ENCODE data around the gene AGER.
A peak's percentile ranks its signal among the peaks of the same experiment; 100 is the strongest.

AGER gene

DNA sequence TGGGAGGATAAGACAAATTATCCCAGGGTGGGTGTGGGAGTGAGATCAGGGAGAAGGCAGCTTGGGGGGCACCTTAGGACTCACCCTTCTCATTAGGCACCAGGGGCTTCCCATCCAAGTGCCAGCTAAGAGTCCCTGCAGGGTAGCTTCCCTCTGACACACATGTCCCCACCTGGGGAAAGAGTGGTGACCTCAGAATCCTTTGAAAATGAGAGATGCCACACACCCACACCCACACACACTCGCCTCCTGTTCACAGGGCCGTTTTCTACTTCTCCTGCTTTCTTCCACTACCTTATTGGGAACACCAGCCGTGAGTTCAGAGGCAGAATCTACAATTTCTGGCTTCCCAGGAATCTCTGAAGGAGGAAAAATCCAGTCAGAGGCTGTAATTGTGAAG lies 1.0 kb downstream of the AGER start:
- TF ChIP-seq, protein P1, sequence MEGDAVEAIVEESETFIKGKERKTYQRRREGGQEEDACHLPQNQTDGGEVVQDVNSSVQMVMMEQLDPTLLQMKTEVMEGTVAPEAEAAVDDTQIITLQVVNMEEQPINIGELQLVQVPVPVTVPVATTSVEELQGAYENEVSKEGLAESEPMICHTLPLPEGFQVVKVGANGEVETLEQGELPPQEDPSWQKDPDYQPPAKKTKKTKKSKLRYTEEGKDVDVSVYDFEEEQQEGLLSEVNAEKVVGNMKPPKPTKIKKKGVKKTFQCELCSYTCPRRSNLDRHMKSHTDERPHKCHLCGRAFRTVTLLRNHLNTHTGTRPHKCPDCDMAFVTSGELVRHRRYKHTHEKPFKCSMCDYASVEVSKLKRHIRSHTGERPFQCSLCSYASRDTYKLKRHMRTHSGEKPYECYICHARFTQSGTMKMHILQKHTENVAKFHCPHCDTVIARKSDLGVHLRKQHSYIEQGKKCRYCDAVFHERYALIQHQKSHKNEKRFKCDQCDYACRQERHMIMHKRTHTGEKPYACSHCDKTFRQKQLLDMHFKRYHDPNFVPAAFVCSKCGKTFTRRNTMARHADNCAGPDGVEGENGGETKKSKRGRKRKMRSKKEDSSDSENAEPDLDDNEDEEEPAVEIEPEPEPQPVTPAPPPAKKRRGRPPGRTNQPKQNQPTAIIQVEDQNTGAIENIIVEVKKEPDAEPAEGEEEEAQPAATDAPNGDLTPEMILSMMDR (IDR thresholded peaks at IDR 0.05), result no peak
- no peak overlapping the region for H3K4me3 ChIP-seq
- H3K27ac ChIP-seq, result peak overlapping the region in 1 of 2 donors; percentile 54
- DNase-seq (ENCODE audit: low spot score), result no peak

DNA sequence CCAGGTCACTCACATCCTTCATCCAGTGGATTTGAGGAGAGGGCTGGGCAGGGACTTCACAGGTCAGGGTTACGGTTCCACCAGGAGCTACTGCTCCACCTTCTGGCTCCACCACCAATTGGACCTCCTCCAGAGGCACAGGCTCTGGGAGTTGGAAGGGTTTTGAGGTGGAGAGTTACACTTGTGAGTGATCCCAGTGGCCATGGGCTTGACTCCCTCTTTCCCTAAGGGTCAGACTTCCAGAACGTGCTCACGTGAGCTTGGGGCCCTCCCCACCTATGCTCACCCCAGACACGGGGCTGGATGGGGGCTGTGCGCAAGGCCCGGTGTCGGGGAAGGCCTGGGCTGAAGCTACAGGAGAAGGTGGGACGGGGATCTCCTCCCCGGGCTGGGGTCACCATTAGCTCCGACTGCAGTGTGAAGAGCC lies 1.5 kb downstream of the AGER start:
- TF ChIP-seq, protein P1 (IDR thresholded peaks at IDR 0.05), result no peak
- DNase-seq (ENCODE audit: low spot score), result no peak
- Histone ChIP-seq H3K4me3 (no peak overlapping the region), H3K27ac (peak overlapping the region in 1 of 2 donors; percentile 54)

- peak overlapping the region in 1 of 2 donors; percentile 54 for H3K27ac ChIP-seq
- H3K4me3 ChIP-seq, result no peak overlapping the region
- TF ChIP-seq, protein P1 (IDR thresholded peaks at IDR 0.05), result no peak
- no peak for DNase-seq (ENCODE audit: low spot score)
These were observed 2.0 kb downstream of the AGER start for GRCh38 chr6:32181915-32182529.

DNA sequence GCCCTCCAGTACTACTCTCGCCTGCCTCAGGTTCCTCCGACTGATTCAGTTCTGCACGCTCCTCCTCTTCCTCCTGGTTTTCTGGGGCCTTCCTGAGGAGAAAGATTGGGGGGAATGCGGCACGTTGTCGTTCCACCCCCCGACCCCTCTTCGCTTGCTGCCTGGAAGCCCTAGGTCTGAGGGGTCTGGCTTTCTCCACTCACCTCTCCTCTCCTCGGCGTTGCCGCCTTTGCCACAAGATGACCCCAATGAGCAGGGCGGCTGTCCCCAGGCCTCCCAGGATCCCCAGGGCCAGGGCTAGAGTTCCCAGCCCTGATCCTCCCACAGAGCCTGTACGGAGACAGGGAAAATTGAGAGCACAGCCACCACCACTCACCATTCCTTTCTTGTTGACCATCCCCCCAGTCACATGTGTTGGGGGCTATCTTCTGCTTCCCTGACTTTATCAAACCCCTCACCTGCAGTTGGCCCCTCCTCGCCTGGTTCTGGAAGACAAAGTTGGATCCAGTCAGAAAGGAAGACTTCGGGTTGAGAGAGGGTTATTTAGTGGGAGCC lies 2.8 kb downstream of the AGER start:
- Histone ChIP-seq H3K4me3 (no peak overlapping the region), H3K27ac (peak overlapping the region in 1 of 2 donors; percentile 54)
- DNase-seq (ENCODE audit: low spot score), result no peak
- TF ChIP-seq, protein P1 (IDR thresholded peaks at IDR 0.05), result no peak

DNA sequence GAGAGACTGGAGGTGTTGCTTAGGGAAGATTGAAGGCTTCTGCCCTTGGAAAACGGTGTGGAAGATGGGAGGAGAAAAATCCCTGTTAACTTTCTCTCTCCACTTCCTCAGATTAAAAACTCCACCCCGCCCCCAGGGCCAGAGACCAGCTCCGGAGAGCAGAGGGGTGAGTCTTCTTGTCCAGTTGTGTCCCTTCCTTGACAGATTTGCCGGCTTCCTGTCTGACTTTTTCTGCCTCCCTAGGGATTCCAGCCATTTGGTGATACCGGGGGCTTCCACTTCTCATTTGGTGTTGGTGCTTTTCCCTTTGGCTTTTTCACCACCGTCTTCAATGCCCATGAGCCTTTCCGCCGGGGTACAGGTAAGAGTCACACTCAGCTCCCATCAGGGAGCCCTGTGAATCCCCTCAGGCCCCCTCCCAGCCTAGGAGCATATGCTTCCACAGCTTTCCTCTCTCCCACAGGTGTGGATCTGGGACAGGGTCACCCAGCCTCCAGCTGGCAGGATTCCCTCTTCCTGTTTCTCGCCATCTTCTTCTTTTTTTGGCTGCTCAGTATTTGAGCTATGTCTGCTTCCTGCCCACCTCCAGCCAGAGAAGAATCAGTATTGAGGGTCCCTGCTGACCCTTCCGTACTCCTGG lies 4.2 kb downstream of the AGER start:
- TF ChIP-seq, protein P1 (IDR thresholded peaks at IDR 0.05), result no peak
- Histone ChIP-seq H3K27ac (peak overlapping the region; percentile 18 to 33), H3K4me3 (no peak overlapping the region)
- no peak for DNase-seq (ENCODE audit: low spot score)

GRCh38 chr6:32178547-32179440 lies 5.3 kb downstream of the AGER start:
- H3K27ac ChIP-seq, result peak overlapping the region; percentile 89 to 95

More at GRCh38 chr6:32178547-32179440, 5.3 kb downstream of the AGER start:
- DNase-seq (ENCODE audit: low spot score), result no peak
- TF ChIP-seq, protein P1 (IDR thresholded peaks at IDR 0.05), result no peak
- peak overlapping the region; percentile 95 for H3K4me3 ChIP-seq
